ENCODE data around the gene HDAC2.
"Not testable (repeated sequence)": the region's sequence is repeated elsewhere in the genome, so short reads cannot be mapped to it uniquely, and the experiment has no call there.

Gene HDAC2

GRCh38 chr6:113953346-113953745 is 17.6 kb downstream of the HDAC2 start:
- H3K4me1 ChIP-seq (ENCODE audit: control insufficient read depth, insufficient read depth, low read length, poor library complexity, severe bottlenecking) = no peaks in the 10 kb centered on the region
- H3K27me3 ChIP-seq (replicated peaks; ENCODE audit: control insufficient read depth, insufficient read depth, low read length, poor library complexity, severe bottlenecking) = no peaks in the 10 kb centered on the region
- no peak overlapping the region for H3K27ac ChIP-seq (ENCODE audit: insufficient read depth, low read length, poor library complexity, severe bottlenecking)
- H3K4me3 ChIP-seq (ENCODE audit: insufficient read depth, low read depth, low read length, poor library complexity, severe bottlenecking) = no peak overlapping the region
- DNase-seq = no peak
- no peaks in the 10 kb centered on the region for H3K9me3 ChIP-seq (ENCODE audit: control insufficient read depth, low read length)
- peaks cover 22% of the 10 kb centered on the region for H3K36me3 ChIP-seq (ENCODE audit: control insufficient read depth, insufficient read depth, low read length)

- Histone ChIP-seq H3K36me3 (ENCODE audit: control insufficient read depth, insufficient read depth, low read length) (peaks cover 24% of the 10 kb centered on the region), H3K4me1 (ENCODE audit: control insufficient read depth, insufficient read depth, low read length, poor library complexity, severe bottlenecking) (no peaks in the 10 kb centered on the region), H3K9me3 (ENCODE audit: control insufficient read depth, low read length) (no peaks in the 10 kb centered on the region), H3K27ac (ENCODE audit: insufficient read depth, low read length, poor library complexity, severe bottlenecking) (no peak overlapping the region), H3K27me3 (replicated peaks; ENCODE audit: control insufficient read depth, insufficient read depth, low read length, poor library complexity, severe bottlenecking) (no peaks in the 10 kb centered on the region), H3K4me3 (ENCODE audit: insufficient read depth, low read depth, low read length, poor library complexity, severe bottlenecking) (no peak overlapping the region)
- no peak for DNase-seq
These were observed 21.4 kb downstream of the HDAC2 start for GRCh38 chr6:113949499-113949898.

GRCh38 chr6:113944701-113945100 is 26.2 kb downstream of the HDAC2 start:
- no peaks in the 10 kb centered on the region for H3K27me3 ChIP-seq (replicated peaks; ENCODE audit: control insufficient read depth, insufficient read depth, low read length, poor library complexity, severe bottlenecking)
- H3K27ac ChIP-seq (ENCODE audit: insufficient read depth, low read length, poor library complexity, severe bottlenecking) = no peak overlapping the region
- no peaks in the 10 kb centered on the region for H3K4me1 ChIP-seq (ENCODE audit: control insufficient read depth, insufficient read depth, low read length, poor library complexity, severe bottlenecking)
- H3K9me3 ChIP-seq (ENCODE audit: control insufficient read depth, low read length) = no peaks in the 10 kb centered on the region
- no peak overlapping the region for H3K4me3 ChIP-seq (ENCODE audit: insufficient read depth, low read depth, low read length, poor library complexity, severe bottlenecking)
- H3K36me3 ChIP-seq (ENCODE audit: control insufficient read depth, insufficient read depth, low read length) = peaks cover 23% of the 10 kb centered on the region
- no peak for DNase-seq

DNA sequence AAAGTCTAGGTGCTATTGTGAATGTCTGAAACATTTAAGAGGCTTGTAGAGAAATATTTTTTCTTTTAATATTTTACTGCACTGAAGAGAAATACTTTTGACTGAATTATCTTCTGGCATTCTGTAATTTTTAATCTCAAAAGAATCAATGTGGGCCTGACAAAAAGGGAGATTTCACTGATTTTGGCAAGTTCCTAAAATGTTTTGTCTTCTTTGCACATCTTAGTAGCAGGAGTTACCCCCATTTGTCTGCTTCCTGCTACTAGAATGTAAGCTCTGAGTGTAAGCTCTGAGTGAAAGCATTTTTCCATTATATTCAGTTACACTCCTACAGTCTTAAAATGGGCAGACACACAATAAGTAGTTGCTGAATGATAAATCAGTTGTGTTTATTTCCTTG is 31.1 kb downstream of the HDAC2 start:
- Histone ChIP-seq H3K9me3 (ENCODE audit: control insufficient read depth, low read length) (no peaks in the 10 kb centered on the region), H3K4me1 (ENCODE audit: control insufficient read depth, insufficient read depth, low read length, poor library complexity, severe bottlenecking) (no peaks in the 10 kb centered on the region), H3K27me3 (replicated peaks; ENCODE audit: control insufficient read depth, insufficient read depth, low read length, poor library complexity, severe bottlenecking) (no peaks in the 10 kb centered on the region), H3K27ac (ENCODE audit: insufficient read depth, low read length, poor library complexity, severe bottlenecking) (no peak overlapping the region), H3K4me3 (ENCODE audit: insufficient read depth, low read depth, low read length, poor library complexity, severe bottlenecking) (no peak overlapping the region), H3K36me3 (ENCODE audit: control insufficient read depth, insufficient read depth, low read length) (peaks cover 24% of the 10 kb centered on the region)
- no peak for DNase-seq

DNA sequence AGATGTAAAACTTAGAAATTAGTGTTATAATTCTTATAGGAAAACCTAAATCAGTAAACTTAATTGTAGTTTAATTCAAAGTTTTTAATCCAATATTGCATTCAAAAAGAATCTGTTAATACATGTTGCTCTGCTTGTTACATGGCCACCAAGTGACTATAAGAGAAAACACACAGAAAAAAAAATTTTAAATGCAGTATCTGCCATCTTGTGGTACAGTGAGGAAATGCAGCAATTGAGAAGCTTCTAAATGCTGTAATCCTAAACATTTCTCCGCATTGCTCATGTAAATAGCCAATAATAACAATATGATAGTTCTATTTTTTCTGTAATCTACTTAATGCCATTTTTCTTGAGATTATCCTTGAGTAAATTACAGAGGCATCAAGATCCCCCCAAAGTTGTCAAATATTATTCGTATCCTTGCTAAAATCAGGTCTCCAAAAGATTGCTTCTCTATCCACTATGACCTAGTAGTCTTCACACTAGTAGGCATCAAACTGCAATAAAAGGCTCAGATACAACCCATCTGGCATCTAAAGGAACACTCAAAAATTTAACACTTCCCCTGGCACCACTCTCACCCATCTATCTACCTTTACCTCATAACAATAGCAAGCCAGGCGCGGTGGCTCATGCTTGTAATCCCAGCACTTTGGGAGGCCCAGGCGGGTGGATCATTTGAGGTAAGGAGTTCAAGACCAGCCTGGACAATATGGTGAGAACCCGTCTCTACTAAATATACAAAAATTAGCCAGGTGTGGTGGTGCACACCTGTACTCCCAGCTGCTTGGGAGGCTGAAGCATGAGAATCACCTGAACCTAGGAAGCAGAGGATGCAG is 34.6 kb downstream of the HDAC2 start:
- H3K9me3 ChIP-seq (ENCODE audit: control insufficient read depth, low read length) = no peaks in the 10 kb centered on the region
- no peaks in the 10 kb centered on the region for H3K27me3 ChIP-seq (replicated peaks; ENCODE audit: control insufficient read depth, insufficient read depth, low read length, poor library complexity, severe bottlenecking)
- H3K4me3 ChIP-seq (ENCODE audit: insufficient read depth, low read depth, low read length, poor library complexity, severe bottlenecking) = no peak overlapping the region
- H3K36me3 ChIP-seq (ENCODE audit: control insufficient read depth, insufficient read depth, low read length) = peaks cover 11% of the 10 kb centered on the region
- H3K27ac ChIP-seq (ENCODE audit: insufficient read depth, low read length, poor library complexity, severe bottlenecking) = no peak overlapping the region
- no peak for DNase-seq
- no peaks in the 10 kb centered on the region for H3K4me1 ChIP-seq (ENCODE audit: control insufficient read depth, insufficient read depth, low read length, poor library complexity, severe bottlenecking)

DNA sequence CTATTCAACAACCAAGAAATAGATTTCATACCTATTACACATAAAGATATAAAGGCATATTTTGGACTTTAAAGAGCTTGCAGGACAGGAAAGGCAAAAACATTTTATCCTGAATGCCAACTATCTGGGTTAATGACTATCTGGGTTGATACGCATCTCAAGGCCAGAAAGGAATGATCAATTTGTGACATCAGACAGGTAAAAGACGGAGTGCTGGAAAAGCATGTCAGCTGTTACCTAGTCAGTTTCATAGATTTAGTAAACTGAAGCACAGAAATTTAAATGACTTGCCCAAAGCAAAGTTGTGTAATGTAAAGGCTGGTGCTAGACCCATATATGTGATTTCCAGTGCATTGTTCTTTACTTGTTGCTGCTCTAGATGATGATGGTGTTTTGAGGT is 36.8 kb downstream of the HDAC2 start:
- Histone ChIP-seq H3K27ac (ENCODE audit: insufficient read depth, low read length, poor library complexity, severe bottlenecking) (no peak overlapping the region), H3K27me3 (replicated peaks; ENCODE audit: control insufficient read depth, insufficient read depth, low read length, poor library complexity, severe bottlenecking) (no peaks in the 10 kb centered on the region), H3K4me1 (ENCODE audit: control insufficient read depth, insufficient read depth, low read length, poor library complexity, severe bottlenecking) (no peaks in the 10 kb centered on the region), H3K36me3 (ENCODE audit: control insufficient read depth, insufficient read depth, low read length) (peaks cover 3% of the 10 kb centered on the region), H3K9me3 (ENCODE audit: control insufficient read depth, low read length) (no peaks in the 10 kb centered on the region), H3K4me3 (ENCODE audit: insufficient read depth, low read depth, low read length, poor library complexity, severe bottlenecking) (no peak overlapping the region)
- DNase-seq = no peak

DNA sequence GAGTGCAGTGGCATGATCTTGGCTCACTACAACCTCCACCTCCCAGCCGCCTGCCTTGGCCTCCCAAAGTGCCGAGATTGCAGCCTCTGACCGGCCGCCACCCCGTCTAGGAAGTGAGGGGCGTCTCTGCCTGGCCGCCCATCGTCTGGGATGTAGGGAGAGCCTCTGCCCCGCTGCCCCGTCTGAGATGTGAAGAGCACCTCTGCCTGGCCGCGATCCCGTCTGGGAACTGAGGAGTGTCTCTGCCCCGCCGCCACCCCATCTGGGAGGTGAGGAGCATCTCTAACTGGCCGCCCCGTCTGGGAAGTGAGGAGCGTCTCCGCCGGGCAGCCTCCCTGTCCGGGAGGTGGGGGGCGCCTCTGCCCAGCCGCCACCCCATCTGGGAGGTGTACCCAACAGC is 39.0 kb downstream of the HDAC2 start:
- not testable (repeated sequence) for H3K36me3 ChIP-seq (ENCODE audit: control insufficient read depth, insufficient read depth, low read length)

GRCh38 chr6:113930183-113930582 is 40.8 kb downstream of the HDAC2 start:
- H3K4me3 ChIP-seq (ENCODE audit: insufficient read depth, low read depth, low read length, poor library complexity, severe bottlenecking) = no peak overlapping the region
- no peaks in the 10 kb centered on the region for H3K4me1 ChIP-seq (ENCODE audit: control insufficient read depth, insufficient read depth, low read length, poor library complexity, severe bottlenecking)
- no peak for DNase-seq
- H3K27ac ChIP-seq (ENCODE audit: insufficient read depth, low read length, poor library complexity, severe bottlenecking) = no peak overlapping the region
- no peaks in the 10 kb centered on the region for H3K9me3 ChIP-seq (ENCODE audit: control insufficient read depth, low read length)
- H3K27me3 ChIP-seq (replicated peaks; ENCODE audit: control insufficient read depth, insufficient read depth, low read length, poor library complexity, severe bottlenecking) = no peaks in the 10 kb centered on the region
- no peaks in the 10 kb centered on the region for H3K36me3 ChIP-seq (ENCODE audit: control insufficient read depth, insufficient read depth, low read length)

More for the DNA sequence above, 39.0 kb downstream of the HDAC2 start:
- not testable (repeated sequence) for H3K27me3 ChIP-seq (replicated peaks; ENCODE audit: control insufficient read depth, insufficient read depth, low read length, poor library complexity, severe bottlenecking); DNase-seq; H3K4me1 ChIP-seq (ENCODE audit: control insufficient read depth, insufficient read depth, low read length, poor library complexity, severe bottlenecking); H3K9me3 ChIP-seq (ENCODE audit: control insufficient read depth, low read length); H3K27ac ChIP-seq (ENCODE audit: insufficient read depth, low read length, poor library complexity, severe bottlenecking); H3K4me3 ChIP-seq (ENCODE audit: insufficient read depth, low read depth, low read length, poor library complexity, severe bottlenecking)

DNA sequence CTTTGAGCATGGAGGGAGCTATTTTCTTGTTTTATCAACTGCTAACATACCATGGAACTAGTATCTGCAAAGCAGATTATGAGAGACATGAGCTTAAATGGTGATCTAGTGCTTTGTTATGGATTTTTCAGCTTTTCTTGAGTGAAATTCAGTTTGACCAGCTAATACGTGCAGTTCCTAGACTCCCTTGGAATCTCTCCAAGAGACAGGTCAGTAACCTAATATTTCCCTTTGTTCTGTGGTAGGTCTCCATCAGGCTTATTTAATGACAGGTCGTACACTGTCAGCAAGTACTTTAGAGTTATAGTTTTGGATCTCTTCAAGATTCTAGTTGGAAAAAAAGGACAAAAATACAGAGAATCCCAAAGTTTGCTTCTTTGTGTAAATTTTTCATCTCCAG is 43.9 kb downstream of the HDAC2 start:
- no peak for DNase-seq

GRCh38 chr6:113925378-113925777 is 45.6 kb downstream of the HDAC2 start:
- Histone ChIP-seq H3K27ac (ENCODE audit: insufficient read depth, low read length, poor library complexity, severe bottlenecking) (no peak overlapping the region), H3K4me3 (ENCODE audit: insufficient read depth, low read depth, low read length, poor library complexity, severe bottlenecking) (no peak overlapping the region), H3K9me3 (ENCODE audit: control insufficient read depth, low read length) (no peaks in the 10 kb centered on the region), H3K4me1 (ENCODE audit: control insufficient read depth, insufficient read depth, low read length, poor library complexity, severe bottlenecking) (no peaks in the 10 kb centered on the region), H3K36me3 (ENCODE audit: control insufficient read depth, insufficient read depth, low read length) (no peaks in the 10 kb centered on the region), H3K27me3 (replicated peaks; ENCODE audit: control insufficient read depth, insufficient read depth, low read length, poor library complexity, severe bottlenecking) (no peaks in the 10 kb centered on the region)
- DNase-seq = no peak

More for the DNA sequence above, 43.9 kb downstream of the HDAC2 start:
- Histone ChIP-seq H3K4me3 (ENCODE audit: insufficient read depth, low read depth, low read length, poor library complexity, severe bottlenecking) (no peak overlapping the region), H3K27ac (ENCODE audit: insufficient read depth, low read length, poor library complexity, severe bottlenecking) (no peak overlapping the region), H3K4me1 (ENCODE audit: control insufficient read depth, insufficient read depth, low read length, poor library complexity, severe bottlenecking) (no peaks in the 10 kb centered on the region), H3K36me3 (ENCODE audit: control insufficient read depth, insufficient read depth, low read length) (no peaks in the 10 kb centered on the region), H3K9me3 (ENCODE audit: control insufficient read depth, low read length) (no peaks in the 10 kb centered on the region), H3K27me3 (replicated peaks; ENCODE audit: control insufficient read depth, insufficient read depth, low read length, poor library complexity, severe bottlenecking) (no peaks in the 10 kb centered on the region)

Data from effector memory CD4-positive, alpha-beta T cell (primary cell).